CD4-positive, alpha-beta T cell (primary cell): ENCODE measurements around the gene CRIM1. TPM values are rescaled to one million over a fixed set of nuclear protein-coding genes. Genes with fewer than 3 reads are reported as not detected.

Experiments
- ATAC-seq: fragments of 200-7000 bp; cut with Tn5 transposase; one replicate; pipeline ENCODE4 v1.10.0; 2022; ENCODE audit warnings: mild to moderate bottlenecking; ENCODE audit not compliant: poor library complexity
- CTCF ChIA-PET: fragments of 350-600 bp; sonication (Branson Sonifier 250); formaldehyde crosslinking; loops from one replicate; lab custom pipeline; 2021; ENCODE audit warnings: antibody characterized with exemption, inconsistent platforms; lab: Charles Lee
- POLR2A ChIA-PET: fragments of 350-600 bp; sonication (Branson Sonifier 250); formaldehyde crosslinking; loops from one replicate; lab custom pipeline; 2021; ENCODE audit warnings: antibody characterized with exemption, inconsistent platforms; lab: Charles Lee
- DNase-seq, 14 experiments: peaks; one replicate each; pipeline ENCODE4 v3.0.0-alpha.2; 2013 to 2020; ENCODE audit warnings: mixed read lengths in 2 of 14
- H3K27ac ChIP-seq, 2 donors: one replicate each; pipeline versions ENCODE4 v1.5.1 to v1.7.0; 2013; ENCODE audit warnings: low read length in 2 of 2, low read depth in 1 of 2, mild to moderate bottlenecking in 1 of 2
- H3K27me3 ChIP-seq, 2 experiments: 1 replicate in 1 of 2; 2 replicates in 1 of 2; pipeline versions ENCODE4 v1.6.1 to v1.7.0; 2013; ENCODE audit warnings: low read length in 2 of 2, control low read depth in 1 of 2, mild to moderate bottlenecking in 1 of 2, moderate library complexity in 1 of 2; ENCODE audit not compliant: insufficient read depth in 2 of 2, control insufficient read depth in 1 of 2
- H3K36me3 ChIP-seq: one replicate; pipeline ENCODE4 v1.6.1; 2013; ENCODE audit warnings: low read length, control low read depth; ENCODE audit not compliant: insufficient read depth
- H3K4me1 ChIP-seq: one replicate; pipeline ENCODE4 v1.6.1; 2013; ENCODE audit warnings: low read length, control low read depth; ENCODE audit not compliant: insufficient read depth
- H3K4me3 ChIP-seq: one replicate; pipeline ENCODE4 v1.5.1; 2013; ENCODE audit warnings: mild to moderate bottlenecking, low read length, moderate library complexity
- H3K9me3 ChIP-seq, 2 experiments: 1 replicate in 1 of 2; 2 replicates in 1 of 2; pipeline versions ENCODE4 v1.6.1 to v1.7.0; 2013; ENCODE audit warnings: low read length in 2 of 2, mild to moderate bottlenecking in 2 of 2, control low read depth in 1 of 2, moderate library complexity in 1 of 2; ENCODE audit not compliant: control insufficient read depth in 1 of 2, insufficient read depth in 1 of 2
- H3K27ac Mint-ChIP-seq: one replicate; pipeline ENCODE4 v1.8.0; 2020; ENCODE audit warnings: mixed read lengths
- H3K27me3 Mint-ChIP-seq: one replicate; pipeline ENCODE4 v1.8.0; 2021; ENCODE audit warnings: mixed read lengths
- H3K36me3 Mint-ChIP-seq: one replicate; pipeline ENCODE4 v1.8.0; 2021; ENCODE audit warnings: low read depth, mixed read lengths
- H3K4me1 Mint-ChIP-seq: one replicate; pipeline ENCODE4 v1.8.0; 2021; ENCODE audit warnings: low read depth, mixed read lengths
- H3K4me3 Mint-ChIP-seq: one replicate; pipeline ENCODE4 v1.8.0; 2020; ENCODE audit warnings: mild to moderate bottlenecking, mixed read lengths
- H3K9me3 Mint-ChIP-seq: one replicate; pipeline ENCODE4 v1.8.0; 2020; ENCODE audit warnings: mixed read lengths
- intact Hi-C, 2 experiments: fragments of 100-400 bp; cut with DNase I in 1 of 2; cut with micrococcal nuclease in 1 of 2; formaldehyde crosslinking; loops; one replicate each; pipeline versions ENCODE4 v1.15.1 to v1.9.0; 2023 to 2025; cut with DNase I, micrococcal nuclease
- total RNA-seq, 174 experiments: library from RNA in 2 of 174; stranded (reverse) in 2 of 174; gene quantifications; one replicate each; pipeline ENCODE4 v1.2.3 and lab custom pipeline; 2021 to 2026
- TF ChIP-seq, protein P1 (sequence below): fragments of 200-600 bp; IDR thresholded peaks from one replicate; pipeline ENCODE4 v1.8.0; 2022; ENCODE audit warnings: antibody characterized with exemption, mild to moderate bottlenecking

Gene CRIM1
- total RNA-seq, 2 experiments from 2014 or later: 1.1 to 1.7 TPM

DNA sequence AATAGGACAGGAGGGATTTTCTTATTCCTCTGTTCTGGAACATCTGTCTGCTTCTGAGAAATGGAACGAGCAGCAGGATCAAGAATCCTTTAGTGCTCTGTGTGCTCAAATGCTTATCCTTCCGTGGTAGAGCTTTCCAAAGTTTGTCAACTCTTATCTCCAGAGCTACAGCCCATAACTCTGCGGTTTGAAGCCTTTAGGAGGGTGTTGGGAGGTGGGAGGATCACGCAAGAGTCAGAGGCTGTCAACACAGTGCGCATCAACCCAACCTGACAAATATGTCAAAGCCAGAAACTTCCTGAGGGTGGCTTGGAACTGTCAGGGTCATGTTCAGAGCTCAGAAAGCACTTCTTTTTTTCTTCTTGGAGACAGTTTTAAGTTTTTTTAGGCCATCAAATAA lies 95.9 kb downstream of the CRIM1 start:
- H3K27me3 ChIP-seq: no peaks in the 10 kb centered on the region
- intact Hi-C loops: no loop called here
- Mint-ChIP-seq H3K9me3 (no peaks in the 10 kb centered on the region), H3K36me3 (no peaks in the 10 kb centered on the region), H3K27me3 (no peaks in the 10 kb centered on the region), H3K27ac (no peak overlapping the region), H3K4me3 (no peak overlapping the region), H3K4me1 (no peaks in the 10 kb centered on the region)
- no peaks in the 10 kb centered on the region for H3K9me3 ChIP-seq
- H3K27ac ChIP-seq: no peak overlapping the region
- H3K36me3 ChIP-seq: no peaks in the 10 kb centered on the region
- no peak for DNase-seq
- no peak for ATAC-seq
- no peak overlapping the region for H3K4me3 ChIP-seq
- TF ChIP-seq, protein P1, sequence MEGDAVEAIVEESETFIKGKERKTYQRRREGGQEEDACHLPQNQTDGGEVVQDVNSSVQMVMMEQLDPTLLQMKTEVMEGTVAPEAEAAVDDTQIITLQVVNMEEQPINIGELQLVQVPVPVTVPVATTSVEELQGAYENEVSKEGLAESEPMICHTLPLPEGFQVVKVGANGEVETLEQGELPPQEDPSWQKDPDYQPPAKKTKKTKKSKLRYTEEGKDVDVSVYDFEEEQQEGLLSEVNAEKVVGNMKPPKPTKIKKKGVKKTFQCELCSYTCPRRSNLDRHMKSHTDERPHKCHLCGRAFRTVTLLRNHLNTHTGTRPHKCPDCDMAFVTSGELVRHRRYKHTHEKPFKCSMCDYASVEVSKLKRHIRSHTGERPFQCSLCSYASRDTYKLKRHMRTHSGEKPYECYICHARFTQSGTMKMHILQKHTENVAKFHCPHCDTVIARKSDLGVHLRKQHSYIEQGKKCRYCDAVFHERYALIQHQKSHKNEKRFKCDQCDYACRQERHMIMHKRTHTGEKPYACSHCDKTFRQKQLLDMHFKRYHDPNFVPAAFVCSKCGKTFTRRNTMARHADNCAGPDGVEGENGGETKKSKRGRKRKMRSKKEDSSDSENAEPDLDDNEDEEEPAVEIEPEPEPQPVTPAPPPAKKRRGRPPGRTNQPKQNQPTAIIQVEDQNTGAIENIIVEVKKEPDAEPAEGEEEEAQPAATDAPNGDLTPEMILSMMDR: no peak
- H3K4me1 ChIP-seq: no peaks in the 10 kb centered on the region
- CTCF ChIA-PET: no interaction called here
- POLR2A ChIA-PET: no interaction called here

DNA sequence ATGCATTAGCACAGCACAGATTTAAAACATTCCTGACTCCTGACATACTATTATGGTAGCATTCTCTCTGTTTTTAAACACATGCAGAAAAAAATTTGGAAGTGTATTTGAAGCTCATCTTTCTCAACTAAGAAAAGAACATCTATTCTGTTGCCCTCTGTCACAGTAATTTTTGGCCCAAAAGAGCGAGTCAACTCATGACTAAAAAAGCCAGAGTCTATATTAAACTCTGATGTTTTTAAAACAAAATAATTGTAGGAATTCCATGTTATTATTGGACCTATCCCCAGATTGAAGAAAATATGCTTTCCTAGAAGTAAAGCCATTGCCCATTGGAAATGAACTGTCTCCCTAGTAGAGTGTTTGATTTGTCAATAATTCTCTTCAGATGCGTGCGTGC lies 96.7 kb downstream of the CRIM1 start:
- ChIA-PET POLR2A (no interaction called here), CTCF (interaction anchor here (1.4 kb wide), 1 partner anchor 48 kb away, joined by 3 read pairs; no protein-coding TSS in a partner anchor)
- Histone ChIP-seq H3K4me1 (no peaks in the 10 kb centered on the region), H3K27me3 (no peaks in the 10 kb centered on the region), H3K9me3 (no peaks in the 10 kb centered on the region), H3K27ac (no peak overlapping the region), H3K4me3 (no peak overlapping the region), H3K36me3 (no peaks in the 10 kb centered on the region)
- TF ChIP-seq, protein P1: no peak
- Mint-ChIP-seq H3K4me1 (no peaks in the 10 kb centered on the region), H3K27me3 (no peaks in the 10 kb centered on the region), H3K27ac (no peak overlapping the region), H3K4me3 (no peak overlapping the region), H3K36me3 (no peaks in the 10 kb centered on the region), H3K9me3 (no peaks in the 10 kb centered on the region)
- intact Hi-C loops: no loop called here
- ATAC-seq (no peak), DNase-seq (no peak)

DNA sequence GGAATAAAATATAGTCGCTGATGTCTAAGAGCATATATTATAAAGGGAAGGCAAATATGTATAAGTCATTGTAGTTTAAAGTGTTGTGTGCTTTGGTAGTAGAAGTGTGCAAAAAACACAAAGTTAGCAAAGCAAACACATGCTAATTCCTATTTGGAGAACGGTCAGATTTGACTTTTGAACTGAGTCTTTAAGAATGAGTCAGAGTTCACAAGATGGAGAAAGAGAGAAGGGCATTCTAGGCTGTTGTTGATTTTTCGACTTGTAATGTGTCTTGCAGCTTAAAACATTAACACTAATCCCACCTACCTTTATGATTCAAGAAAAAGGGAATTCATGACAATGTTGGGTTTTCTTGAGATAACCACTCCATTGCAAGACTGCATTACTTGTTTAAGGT lies 98.1 kb downstream of the CRIM1 start:
- H3K4me1 ChIP-seq: no peaks in the 10 kb centered on the region
- no peak overlapping the region for H3K27ac Mint-ChIP-seq
- ChIA-PET CTCF (no interaction called here), POLR2A (interaction anchor here (0.6 kb wide), 1 partner anchor 46 kb away, joined by 3 read pairs; no protein-coding TSS in a partner anchor)
- H3K27me3 ChIP-seq: no peaks in the 10 kb centered on the region
- no peaks in the 10 kb centered on the region for H3K36me3 ChIP-seq
- H3K27me3 Mint-ChIP-seq: no peaks in the 10 kb centered on the region
- H3K4me3 Mint-ChIP-seq: no peak overlapping the region
- intact Hi-C loops: no loop called here
- no peaks in the 10 kb centered on the region for H3K9me3 ChIP-seq
- H3K27ac ChIP-seq: no peak overlapping the region
- TF ChIP-seq, protein P1: no peak
- H3K9me3 Mint-ChIP-seq: no peaks in the 10 kb centered on the region
- DNase-seq (no peak), ATAC-seq (no peak)
- H3K4me3 ChIP-seq: no peak overlapping the region
- H3K4me1 Mint-ChIP-seq: no peaks in the 10 kb centered on the region
- H3K36me3 Mint-ChIP-seq: no peaks in the 10 kb centered on the region
